Femur (tissue), 1 donor: ENCODE measurements around the gene TEDC2.

ENCODE experiments used
- DNase-seq: peaks from one replicate; pipeline ENCODE4 v3.0.0-alpha.2; 2017

Gene TEDC2

DNA sequence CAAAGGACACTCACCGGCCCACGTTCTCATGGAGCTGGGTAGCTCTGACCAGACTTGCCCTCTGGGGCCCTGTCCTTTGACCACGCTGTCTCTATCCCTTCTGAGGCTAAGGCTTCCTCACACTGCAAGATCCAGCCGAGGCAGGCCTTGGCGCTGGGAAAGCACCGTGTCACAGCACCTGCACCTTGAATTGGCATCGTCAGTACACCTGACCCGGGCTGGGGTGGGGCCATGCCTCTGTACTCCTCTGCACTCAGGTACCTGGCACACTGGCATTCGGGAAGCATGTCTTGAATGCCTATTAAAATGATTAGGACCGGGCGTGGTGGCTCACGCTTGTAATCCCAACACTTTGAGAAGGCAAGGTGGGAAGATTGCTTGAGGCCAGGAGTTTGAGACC lies 21.0 kb downstream of the TEDC2 start:
- no peak for DNase-seq

DNA sequence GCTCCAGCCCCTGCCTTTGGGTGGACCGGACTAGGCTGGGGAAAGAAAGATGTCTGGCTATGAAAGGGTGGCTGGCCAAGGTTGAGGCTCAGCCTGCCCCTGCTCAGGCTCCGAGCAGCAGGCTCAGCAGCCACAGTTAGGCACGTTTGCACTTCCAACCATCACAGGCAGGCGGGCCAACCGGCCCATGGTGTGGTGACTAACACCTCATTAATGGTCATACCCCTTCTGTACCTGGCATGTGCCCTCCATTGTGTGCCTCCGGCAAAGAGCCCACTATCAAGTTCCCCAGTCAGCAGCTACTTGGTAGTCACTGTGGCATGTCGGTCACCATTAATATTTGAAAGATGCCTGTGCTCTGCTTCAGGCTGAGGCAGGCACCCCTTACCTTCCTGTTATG lies 21.8 kb downstream of the TEDC2 start:
- DNase-seq, result no peak

DNA sequence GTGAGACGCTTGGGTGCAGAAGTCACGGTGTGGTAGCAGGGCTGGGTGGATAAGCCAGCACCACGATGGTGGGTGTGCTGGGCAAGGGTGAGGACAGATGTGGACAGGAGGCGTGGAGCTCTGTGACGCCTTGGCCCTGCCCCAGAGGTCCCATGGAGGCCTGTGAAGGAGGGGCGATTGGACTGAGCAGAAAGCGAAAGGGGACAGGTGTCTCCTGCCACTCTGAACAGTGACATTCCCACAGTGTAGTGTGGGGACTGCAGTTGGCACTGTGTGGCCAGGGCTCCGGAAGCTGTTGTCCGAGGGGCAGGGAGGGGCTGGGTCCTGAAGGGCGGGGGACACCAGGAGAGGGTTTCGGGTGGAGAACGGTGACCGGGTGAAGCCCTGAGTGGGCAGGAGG lies 22.3 kb downstream of the TEDC2 start:
- peak; percentile 47 for DNase-seq

DNA sequence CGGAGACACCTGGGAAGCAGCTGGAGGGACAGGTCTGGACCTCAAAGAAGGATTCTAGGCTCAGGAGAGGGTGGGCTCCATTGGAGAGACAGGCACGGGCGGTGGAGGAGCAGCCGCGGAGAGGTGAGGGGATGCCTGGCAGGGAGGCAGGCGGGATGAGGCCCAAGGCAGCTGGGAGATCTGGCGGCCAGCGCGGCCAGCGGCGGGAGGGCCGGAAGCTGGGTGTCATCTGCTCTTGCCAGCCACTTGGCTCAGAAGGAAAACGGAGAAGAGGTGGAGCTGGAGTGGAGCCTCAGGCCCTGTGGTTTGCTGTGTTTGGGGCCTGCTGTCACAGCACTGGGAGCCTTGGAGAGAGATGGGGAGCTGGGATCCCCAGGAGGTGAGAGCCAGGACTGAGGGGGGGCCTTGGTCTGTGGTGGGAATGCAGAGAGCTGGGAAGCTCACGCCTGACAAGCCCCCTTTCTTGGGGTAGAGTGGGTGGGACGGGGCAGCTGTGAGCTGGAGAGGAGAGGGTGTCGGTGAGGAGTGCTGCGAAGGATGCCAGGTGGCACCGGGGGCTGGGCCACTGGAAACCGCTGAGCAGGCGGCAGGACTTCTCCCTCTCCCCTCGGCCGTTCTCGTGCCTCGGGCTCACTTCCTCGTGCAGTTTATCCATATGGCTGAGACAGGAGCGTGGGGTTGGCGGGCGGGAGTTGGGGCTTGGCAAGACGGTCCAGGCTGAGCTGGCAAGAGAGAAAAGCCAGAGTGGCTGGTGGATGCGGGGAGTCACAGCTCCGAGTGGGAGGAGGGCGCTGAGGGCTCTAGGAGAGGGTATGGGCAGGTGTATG lies 23.0 kb downstream of the TEDC2 start:
- peak; percentile 88 for DNase-seq

DNA sequence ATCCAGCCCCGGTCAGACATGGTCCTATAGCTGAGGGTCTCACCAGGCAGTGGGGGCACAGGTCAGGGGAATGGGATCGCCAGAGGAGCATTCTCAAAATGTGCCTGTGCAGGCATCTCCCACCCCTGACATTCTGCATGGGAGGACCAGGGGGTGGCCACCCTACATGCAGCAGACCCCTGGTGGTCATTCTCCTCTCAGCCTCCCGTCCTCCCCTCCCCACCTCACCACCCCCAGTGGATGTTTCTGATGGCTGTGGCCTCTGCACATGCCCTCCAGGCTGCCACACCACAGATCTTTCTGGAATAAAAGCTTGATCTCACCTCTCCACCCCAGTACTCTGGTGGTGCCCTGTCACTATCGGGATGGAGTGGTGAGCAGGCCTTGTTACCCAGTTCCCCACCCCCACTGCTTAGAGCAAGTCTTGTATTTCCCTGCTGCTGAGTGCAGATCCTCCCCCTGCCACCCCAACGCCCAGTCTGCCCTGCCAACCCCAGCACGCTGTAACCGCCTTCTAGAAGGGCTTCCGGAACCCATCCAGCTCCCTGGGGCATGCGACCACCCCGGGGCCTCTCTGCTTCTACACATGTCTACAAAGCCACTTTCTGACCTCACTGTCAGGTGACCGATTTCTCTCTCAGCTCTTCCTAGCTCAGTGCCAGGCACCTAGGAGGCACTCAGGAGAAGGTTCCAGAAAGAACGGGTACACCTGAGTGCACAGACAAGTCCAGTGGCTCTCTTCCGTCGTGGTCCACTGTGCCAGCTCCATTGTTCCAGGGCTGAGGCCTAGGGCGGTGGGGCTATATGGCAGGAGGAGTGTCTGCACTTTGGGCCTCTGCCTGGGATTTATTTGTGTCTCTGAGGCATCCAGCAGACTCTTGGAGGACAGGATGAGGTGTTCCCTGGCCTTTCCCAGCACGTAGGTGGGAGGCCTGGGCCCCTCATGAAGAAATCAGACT lies 24.3 kb downstream of the TEDC2 start:
- no peak for DNase-seq

DNA sequence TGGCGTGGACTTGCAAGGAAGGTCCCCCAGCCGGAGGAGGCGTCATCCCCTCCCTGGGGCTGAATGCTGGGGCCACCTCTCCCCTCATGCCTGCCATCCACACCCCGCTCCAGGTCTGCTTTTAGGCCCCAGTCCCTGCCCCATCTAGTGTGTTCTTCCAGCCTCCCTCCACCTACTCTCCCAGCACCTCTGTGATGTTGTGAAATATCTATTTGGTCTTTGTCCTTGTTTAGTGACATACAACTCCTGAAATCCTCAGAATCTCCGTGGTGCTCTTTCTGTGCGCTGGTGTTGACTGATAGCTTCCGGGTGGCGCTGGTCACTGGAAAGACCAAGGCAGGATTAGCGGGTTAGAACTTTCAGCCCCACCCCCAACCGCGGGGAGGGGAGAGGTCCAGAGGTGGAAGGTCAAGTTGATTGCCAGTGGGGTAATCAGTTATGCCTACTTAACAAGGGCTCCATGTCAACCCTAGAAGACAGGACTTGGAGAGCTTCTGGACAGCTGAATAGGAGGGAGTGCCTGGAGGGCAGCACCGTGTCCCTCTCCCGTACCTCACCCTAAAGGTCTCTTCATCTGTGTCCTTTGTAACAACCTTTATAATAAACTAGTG lies 25.1 kb downstream of the TEDC2 start:
- DNase-seq, result no peak

DNA sequence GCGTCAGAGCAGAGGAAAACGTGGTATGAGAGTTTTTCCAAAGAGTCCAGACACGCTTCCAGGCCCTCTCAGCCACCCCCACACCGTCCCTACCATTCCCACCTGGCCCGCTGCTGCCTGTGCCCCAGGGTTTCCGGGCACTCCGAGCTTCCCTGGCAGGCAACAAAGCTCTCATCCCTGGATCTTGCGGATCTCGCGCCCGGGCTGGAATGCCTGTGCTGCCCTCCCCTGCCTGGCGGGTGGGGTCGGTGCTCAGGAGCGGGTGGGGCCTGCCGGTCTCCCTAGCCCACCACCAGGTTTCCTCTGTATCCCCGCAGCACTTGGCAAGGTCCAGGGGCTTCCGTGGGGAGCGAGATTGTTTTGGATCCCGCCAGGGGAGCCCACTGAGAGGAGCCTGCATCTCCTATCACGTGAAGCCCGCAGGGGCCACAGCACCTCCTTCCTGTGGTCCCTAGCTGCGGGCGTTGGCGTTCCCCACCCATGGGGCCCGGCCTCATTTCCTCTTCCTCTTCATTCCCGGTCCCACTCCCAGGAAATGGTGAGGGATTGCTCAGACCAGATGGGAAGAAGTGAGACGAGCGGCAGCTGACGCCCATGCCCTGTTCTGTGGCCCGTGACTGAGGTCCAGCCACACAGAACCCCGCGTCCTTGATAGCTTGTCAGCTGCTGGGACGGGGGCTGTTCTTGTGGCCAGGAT lies 26.1 kb downstream of the TEDC2 start:
- DNase-seq, result peak; percentile 20

DNA sequence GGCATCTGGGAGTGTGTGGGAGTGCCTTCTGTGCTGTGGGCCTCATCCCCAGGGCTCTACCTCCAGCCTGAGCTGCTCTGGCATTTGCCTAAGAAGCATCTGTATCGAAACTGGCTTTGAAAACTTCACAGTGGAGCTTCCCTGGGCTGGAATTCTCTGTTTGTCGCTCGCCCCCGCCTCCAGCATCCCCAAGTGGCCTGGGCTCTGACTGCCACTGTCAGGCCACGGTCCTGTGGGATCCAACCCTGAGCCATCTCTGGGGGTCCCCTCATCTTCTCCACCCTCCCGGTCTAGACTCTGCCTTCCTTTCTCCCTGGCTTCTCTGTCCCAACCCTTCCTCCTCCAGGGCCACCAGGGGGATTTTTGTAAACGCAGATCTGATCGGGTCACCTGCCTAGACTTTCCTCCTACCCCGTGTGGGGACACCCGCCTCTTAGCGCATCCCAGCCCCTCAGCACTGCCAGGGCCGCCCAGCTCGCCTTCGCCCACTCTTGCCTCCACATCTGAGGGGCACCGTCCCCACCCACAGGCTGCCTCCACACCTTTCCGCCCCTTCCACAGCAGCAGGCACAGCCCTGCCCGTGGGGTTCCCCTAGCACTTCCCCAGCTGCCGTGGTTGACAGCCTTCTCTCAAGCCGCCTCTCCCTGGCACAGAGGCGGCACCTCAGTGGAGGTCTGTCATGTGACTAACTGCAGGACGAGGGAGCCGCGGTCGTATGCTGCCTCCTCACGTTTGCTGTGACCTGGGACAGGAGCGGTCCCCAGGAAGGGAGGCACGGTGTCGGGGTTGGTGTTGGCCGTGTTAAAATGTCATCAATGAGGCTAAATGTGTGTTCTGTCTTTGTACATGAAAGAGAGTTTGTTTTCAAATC lies 27.0 kb downstream of the TEDC2 start:
- peak; percentile 55 for DNase-seq

DNA sequence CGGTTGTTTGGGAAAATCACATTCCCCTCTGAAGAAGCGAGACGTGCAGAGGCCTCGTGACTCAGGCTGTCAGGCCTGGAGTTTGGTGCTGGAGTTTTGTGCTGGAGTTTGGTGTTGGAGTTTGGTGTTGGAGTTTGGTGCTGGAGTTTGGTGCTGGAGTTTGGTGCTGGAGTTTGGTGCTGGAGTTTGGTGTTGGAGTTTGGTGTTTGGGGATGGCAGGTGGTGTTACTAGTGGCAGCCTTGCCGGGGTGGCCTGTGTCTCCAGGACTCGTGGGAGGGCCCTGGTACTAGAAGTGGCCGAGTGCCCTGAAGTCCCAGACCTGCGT lies 27.6 kb downstream of the TEDC2 start:
- no peak for DNase-seq

DNA sequence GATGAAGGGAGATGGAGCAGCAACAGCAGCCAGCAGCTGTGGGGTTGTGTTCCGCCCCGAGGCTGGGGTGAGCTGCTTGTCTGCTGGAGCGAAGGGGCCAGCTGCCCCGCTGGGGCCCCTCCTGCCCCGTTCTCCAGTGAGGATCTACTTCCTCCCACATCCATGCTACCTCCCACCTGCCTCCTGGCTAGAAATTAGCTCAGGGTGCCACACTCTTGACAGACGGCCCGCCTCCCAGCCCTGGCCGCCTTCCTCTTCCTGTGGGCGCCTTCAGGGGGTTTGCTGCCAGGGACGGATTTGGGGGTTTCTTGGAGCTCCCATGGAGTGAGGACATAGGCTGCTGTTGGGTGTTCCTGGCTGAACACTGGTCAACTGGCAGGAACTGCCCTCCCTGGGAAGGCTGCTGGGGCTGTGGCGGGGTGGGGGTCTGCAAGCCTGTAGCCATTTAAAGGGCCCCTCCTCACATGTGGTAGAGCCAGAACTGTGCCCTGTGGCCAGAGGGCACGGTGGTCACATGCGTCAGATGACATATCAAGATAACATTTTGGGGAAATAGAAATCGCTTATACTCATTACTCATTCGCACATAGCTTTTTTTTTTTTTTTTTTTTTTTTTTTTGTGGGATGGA lies 28.1 kb downstream of the TEDC2 start:
- DNase-seq, result peak; percentile 30

DNA sequence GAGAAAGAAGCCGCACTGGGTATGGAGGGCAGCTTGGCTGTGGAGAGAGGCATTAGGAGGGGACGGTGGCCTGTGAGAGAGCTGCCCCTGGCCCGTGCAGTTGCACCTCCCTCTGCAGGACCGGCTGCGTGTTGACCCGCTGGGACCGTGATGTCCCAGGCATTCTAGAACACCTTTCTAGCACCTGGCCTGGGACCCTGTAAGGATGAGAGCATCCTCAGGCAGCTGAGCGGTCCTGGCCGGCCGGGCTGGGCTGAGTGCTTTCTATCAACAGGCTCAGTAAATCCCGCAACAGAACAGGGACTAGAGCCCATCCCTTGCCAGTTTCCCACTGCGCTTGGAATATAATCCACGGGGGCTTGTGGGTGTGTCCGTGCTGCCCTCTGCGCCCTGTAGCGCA lies 29.7 kb downstream of the TEDC2 start:
- DNase-seq, result no peak

DNA sequence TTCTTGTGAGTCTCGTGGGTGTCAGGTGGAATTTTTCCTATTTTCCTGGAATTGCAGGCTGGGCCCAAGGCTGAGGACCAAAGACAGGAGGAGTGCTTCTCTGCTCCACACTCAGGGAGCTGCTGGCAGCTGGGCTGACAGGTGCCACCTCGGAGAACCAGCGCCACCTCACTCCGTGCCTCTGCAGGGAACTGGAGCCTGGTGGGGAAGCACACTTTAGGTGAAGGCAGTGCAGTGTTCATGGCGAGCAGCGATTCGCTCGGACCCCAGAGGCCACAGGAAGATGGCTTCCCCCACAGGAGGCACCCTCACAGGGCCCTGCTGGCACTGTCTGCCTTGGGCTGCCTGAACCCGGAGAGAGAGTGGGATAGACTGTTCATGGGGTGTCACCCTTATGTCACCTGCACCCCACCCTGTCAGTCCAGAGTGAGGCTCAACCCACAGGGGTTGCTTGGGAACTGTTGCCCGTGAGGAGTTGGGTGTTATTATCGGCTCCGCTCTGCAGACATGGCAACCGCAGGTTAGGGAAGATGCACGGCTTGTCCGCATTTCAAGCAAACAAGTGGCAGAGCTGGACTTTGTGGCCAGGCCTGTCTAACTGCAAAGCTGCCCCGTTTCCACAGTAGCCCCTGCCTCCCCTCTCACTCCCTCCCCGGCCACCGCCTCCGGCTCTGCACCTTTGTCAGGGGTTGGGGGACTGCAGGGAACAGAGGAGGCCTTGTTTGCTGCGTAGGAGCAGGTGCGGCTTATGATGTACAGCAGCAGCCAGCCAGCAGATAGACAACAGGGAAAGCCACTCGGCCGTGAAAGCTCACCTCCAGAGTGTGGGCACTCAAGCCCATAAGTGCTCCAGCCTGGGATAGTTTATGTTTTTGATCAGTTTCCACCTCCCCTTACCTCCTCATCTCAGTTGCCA lies 30.5 kb downstream of the TEDC2 start:
- DNase-seq, result no peak

DNA sequence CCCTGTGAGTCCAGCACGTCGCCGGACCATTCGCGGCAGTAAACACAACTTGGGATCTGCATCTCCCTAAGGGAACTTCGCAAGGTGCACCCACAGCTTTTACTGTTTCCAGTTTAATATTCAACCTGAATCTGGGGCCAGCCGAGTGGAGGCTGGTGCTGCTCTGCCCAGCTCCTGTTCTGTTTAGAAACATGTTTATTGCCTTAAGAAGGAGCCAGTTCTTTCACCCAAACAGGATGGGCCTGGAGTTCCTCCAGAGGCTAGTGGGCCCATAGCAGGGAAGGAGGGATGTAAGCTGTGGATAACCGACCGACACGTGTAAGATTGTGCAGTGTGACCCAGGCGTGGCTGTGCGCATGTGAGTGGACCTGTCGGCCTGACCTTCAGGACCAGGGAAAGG lies 32.4 kb downstream of the TEDC2 start:
- DNase-seq, result no peak

DNA sequence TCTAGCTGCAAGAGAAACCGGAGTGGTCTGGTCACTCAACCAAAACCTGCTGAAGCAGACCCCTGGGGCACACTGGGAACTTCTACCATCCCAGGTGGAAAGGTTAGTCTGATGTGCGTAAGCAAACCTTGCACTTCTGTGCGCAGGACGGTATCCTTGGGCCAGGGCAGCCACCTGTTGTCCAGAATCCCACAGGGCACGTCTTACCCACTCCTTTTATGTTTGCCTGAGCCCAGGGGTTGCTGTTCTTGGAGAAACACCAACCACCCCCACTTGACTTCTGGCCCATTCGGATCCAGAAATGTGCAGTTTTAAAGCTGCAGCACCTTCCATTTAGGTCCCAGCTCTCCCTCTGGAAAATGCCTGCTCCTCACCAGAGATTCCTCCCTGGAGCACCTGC lies 33.7 kb downstream of the TEDC2 start:
- no peak for DNase-seq

DNA sequence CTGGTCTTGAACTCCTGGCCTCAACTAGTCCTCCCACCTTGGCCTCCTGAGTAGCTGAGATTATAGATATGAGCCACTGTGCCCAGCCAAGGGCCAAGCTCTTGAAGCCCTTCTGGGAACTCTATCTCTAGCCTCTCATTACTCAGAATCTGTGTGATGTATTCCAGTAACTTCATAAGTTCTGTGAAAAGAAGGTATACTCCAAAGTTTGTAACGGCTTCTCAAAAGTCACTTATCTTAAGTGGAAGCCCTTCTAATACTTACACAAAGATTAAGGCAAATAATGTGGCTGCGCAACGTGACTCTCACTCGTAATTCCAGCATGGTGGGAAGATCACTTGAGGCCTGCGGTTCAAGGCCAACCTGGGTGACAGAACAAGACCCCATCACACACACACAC lies 34.7 kb downstream of the TEDC2 start:
- no peak for DNase-seq

DNA sequence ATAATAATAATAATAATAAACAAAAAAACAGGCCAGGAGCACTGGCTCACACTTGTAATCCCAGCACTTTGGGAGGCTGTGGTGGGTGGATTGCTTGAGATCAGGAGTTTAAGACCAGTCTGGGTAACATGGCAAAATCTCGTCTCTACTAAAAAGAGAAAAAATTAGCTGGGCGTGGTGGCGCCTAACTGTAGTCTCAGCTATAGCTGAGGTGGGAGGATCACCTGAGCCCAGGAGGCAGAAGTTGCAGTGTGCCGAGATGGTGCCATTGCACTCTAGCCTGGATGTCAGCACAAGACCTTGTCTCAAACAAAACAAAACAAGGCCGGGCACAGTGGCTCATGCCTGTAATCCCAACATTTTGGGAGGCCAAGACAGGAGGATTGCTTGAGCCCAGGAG lies 35.1 kb downstream of the TEDC2 start:
- no peak for DNase-seq

DNA sequence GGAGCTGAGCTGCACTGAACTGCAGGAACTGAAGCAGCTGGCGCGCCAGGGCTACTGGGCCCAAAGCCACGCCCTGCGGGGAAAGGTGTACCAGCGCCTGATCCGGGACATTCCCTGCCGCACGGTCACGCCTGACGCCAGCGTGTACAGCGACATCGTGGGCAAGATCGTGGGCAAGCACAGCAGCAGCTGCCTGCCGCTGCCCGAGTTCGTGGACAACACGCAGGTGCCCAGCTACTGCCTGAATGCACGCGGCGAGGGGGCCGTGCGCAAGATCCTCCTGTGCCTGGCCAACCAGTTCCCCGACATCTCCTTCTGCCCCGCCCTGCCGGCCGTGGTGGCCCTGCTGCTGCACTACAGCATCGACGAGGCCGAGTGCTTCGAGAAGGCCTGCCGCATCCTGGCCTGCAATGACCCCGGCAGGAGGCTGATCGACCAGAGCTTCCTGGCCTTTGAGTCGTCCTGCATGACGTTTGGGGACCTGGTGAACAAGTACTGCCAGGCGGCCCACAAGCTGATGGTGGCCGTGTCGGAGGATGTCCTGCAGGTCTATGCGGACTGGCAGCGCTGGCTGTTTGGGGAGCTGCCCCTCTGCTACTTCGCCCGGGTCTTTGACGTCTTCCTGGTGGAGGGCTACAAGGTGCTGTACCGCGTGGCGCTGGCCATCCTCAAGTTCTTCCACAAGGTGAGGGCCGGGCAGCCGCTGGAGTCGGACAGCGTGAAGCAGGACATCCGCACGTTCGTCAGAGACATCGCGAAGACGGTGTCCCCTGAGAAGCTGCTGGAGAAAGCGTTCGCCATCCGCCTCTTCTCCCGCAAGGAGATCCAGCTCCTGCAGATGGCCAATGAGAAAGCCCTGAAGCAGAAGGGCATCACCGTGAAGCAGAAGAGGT lies 36.6 kb downstream of the TEDC2 start:
- no peak for DNase-seq

DNA sequence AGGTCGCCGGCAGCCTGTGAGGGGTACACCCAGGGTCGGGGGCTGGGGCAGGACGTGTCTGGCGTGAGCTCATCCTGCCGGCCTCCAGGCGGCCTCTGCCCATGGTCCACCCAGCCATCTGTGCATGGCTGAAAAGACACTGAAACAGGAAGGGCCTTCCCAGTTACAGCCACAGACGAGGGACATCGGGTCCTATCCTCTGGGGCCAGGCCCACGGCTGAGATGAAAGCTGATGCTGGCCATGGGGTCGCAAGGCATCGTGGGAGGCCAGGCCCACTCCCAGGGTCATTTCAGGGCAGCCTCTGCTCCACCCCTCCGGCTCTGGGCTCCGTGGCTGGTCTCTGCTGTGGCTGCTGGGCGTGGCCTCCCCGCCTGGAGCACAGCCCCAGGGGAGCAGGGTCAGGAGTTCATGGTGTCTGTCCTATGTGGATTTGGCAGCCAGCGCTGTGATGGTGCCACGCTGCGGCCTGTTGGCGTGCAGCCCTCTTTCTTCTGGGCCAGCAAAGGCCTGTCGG lies 37.3 kb downstream of the TEDC2 start:
- DNase-seq, result peak; percentile 78
